ENCODE data around the gene MAP2K4. TPM values are rescaled to one million over a fixed set of nuclear protein-coding genes. Genes with fewer than 3 reads are reported as not detected.

The MAP2K4 gene
- total RNA-seq, 1 donor from 2014 or later, result 37.5 TPM

- H3K79me2 ChIP-seq (ENCODE audit: insufficient read depth, low read length), result no peaks in the 10 kb centered on the region
- FAIRE-seq, result no peak
- Mint-ChIP-seq H3K9me3 (ENCODE audit: unreplicated experiment) (peaks cover 2% of the 10 kb centered on the region), H3K4me1 (ENCODE audit: low read depth, unreplicated experiment) (peaks cover 4% of the 10 kb centered on the region), H3K27me3 (ENCODE audit: low read depth, unreplicated experiment) (no peaks in the 10 kb centered on the region), H3K27ac (ENCODE audit: unreplicated experiment) (no peak overlapping the region), H3K36me3 (ENCODE audit: low read depth, unreplicated experiment) (peaks cover 17% of the 10 kb centered on the region), H3K4me3 (ENCODE audit: unreplicated experiment) (no peak overlapping the region)
- H3K9me3 ChIP-seq (ENCODE audit: insufficient read depth, low read depth, low read length), result no peaks in the 10 kb centered on the region
- H2AFZ ChIP-seq (ENCODE audit: low read depth, low read length), result no peak overlapping the region
- DNase-seq (ENCODE audit: low read depth), result no peak
- no peaks in the 10 kb centered on the region for H4K20me1 ChIP-seq (ENCODE audit: insufficient read depth, low read length)
- H3K27ac ChIP-seq (ENCODE audit: low read depth, low read length), result no peak overlapping the region
- no peak for TF ChIP-seq EZH2 (IDR thresholded peaks at IDR 0.05; ENCODE audit: insufficient read depth, low read length)
- TF ChIP-seq CTCF (IDR thresholded peaks at IDR 0.05; ENCODE audit: insufficient read depth, low read depth, low read length), result no peak
- H3K4me2 ChIP-seq (ENCODE audit: low read length), result no peak overlapping the region
- no peaks in the 10 kb centered on the region for H3K27me3 ChIP-seq (ENCODE audit: insufficient read depth, low read length)
- H3K4me1 ChIP-seq (ENCODE audit: insufficient read depth, low read length), result no peaks in the 10 kb centered on the region
- H3K36me3 ChIP-seq (ENCODE audit: insufficient read depth, low read length), result peaks cover 17% of the 10 kb centered on the region
- no peak overlapping the region for H3K9ac ChIP-seq (ENCODE audit: low read length)
- H3K4me3 ChIP-seq (ENCODE audit: insufficient read depth, low read depth, low read length), result no peak overlapping the region
Observed at GRCh38 chr17:12122075-12122474, 101.4 kb downstream of the MAP2K4 start.

GRCh38 chr17:12127177-12127576, 106.5 kb downstream of the MAP2K4 start:
- no peaks in the 10 kb centered on the region for H3K27me3 ChIP-seq (ENCODE audit: insufficient read depth, low read length)

More at GRCh38 chr17:12127177-12127576, 106.5 kb downstream of the MAP2K4 start:
- Mint-ChIP-seq H3K27ac (ENCODE audit: unreplicated experiment) (no peak overlapping the region), H3K4me1 (ENCODE audit: low read depth, unreplicated experiment) (no peaks in the 10 kb centered on the region), H3K4me3 (ENCODE audit: unreplicated experiment) (no peak overlapping the region), H3K9me3 (ENCODE audit: unreplicated experiment) (peaks cover 2% of the 10 kb centered on the region), H3K27me3 (ENCODE audit: low read depth, unreplicated experiment) (no peaks in the 10 kb centered on the region), H3K36me3 (ENCODE audit: low read depth, unreplicated experiment) (peaks cover 22% of the 10 kb centered on the region)
- no peak overlapping the region for H3K9ac ChIP-seq (ENCODE audit: low read length)
- DNase-seq (ENCODE audit: low read depth) (no peak), FAIRE-seq (no peak)
- H3K27ac ChIP-seq (ENCODE audit: low read depth, low read length), result no peak overlapping the region
- no peak overlapping the region for H2AFZ ChIP-seq (ENCODE audit: low read depth, low read length)
- H3K4me3 ChIP-seq (ENCODE audit: insufficient read depth, low read depth, low read length), result no peak overlapping the region
- TF ChIP-seq CTCF (IDR thresholded peaks at IDR 0.05; ENCODE audit: insufficient read depth, low read depth, low read length), result no peak
- TF ChIP-seq EZH2 (IDR thresholded peaks at IDR 0.05; ENCODE audit: insufficient read depth, low read length), result no peak
- H3K9me3 ChIP-seq (ENCODE audit: insufficient read depth, low read depth, low read length), result no peaks in the 10 kb centered on the region
- no peaks in the 10 kb centered on the region for H3K4me1 ChIP-seq (ENCODE audit: insufficient read depth, low read length)
- no peak overlapping the region for H3K4me2 ChIP-seq (ENCODE audit: low read length)
- no peaks in the 10 kb centered on the region for H4K20me1 ChIP-seq (ENCODE audit: insufficient read depth, low read length)
- no peaks in the 10 kb centered on the region for H3K79me2 ChIP-seq (ENCODE audit: insufficient read depth, low read length)
- peaks cover 34% of the 10 kb centered on the region for H3K36me3 ChIP-seq (ENCODE audit: insufficient read depth, low read length)

Data from astrocyte (in vitro differentiated cells and primary cell).